Activated CD4-positive, alpha-beta T cell treated with anti-CD3 and anti-CD28 coated beads for 36 hours (primary cell): ENCODE results near the gene OMP. TPM values are rescaled to one million over a fixed set of nuclear protein-coding genes. Genes with fewer than 3 reads are reported as not detected.

Experiments used
- ATAC-seq: fragments of 200-7000 bp; cut with Tn5 transposase; one replicate; pipeline ENCODE4 v1.10.0; 2021; ENCODE audit warnings: mild to moderate bottlenecking, moderate library complexity
- CTCF ChIA-PET: fragments of 350-600 bp; sonication (Branson Sonifier 250); formaldehyde crosslinking; loops from one replicate; lab custom pipeline; 2021; ENCODE audit warnings: antibody characterized with exemption; lab: Charles Lee
- POLR2A ChIA-PET: fragments of 350-600 bp; sonication (Branson Sonifier 250); formaldehyde crosslinking; loops from one replicate; lab custom pipeline; 2021; ENCODE audit warnings: antibody characterized with exemption, inconsistent platforms; lab: Charles Lee
- DNase-seq: peaks from one replicate; pipeline ENCODE4 v3.0.0-alpha.2; 2020
- H3K27ac Mint-ChIP-seq: one replicate; pipeline ENCODE4 v1.8.0; 2021; ENCODE audit warnings: mixed read lengths
- H3K27me3 Mint-ChIP-seq: one replicate; pipeline ENCODE4 v1.8.0; 2021; ENCODE audit warnings: mixed read lengths
- H3K36me3 Mint-ChIP-seq: one replicate; pipeline ENCODE4 v1.8.0; 2021; ENCODE audit warnings: low read depth, mixed read lengths
- H3K4me1 Mint-ChIP-seq: one replicate; pipeline ENCODE4 v1.8.0; 2021; ENCODE audit warnings: mixed read lengths
- H3K4me3 Mint-ChIP-seq: one replicate; pipeline ENCODE4 v1.8.0; 2021; ENCODE audit warnings: mild to moderate bottlenecking, moderate library complexity, mixed read lengths
- H3K9me3 Mint-ChIP-seq: one replicate; pipeline ENCODE4 v1.8.0; 2021; ENCODE audit warnings: low read depth, mixed read lengths
- intact Hi-C, 2 experiments: fragments of 100-400 bp; cut with DNase I in 1 of 2; cut with micrococcal nuclease in 1 of 2; formaldehyde crosslinking; loops; one replicate each; pipeline versions ENCODE4 v1.14.2 to v1.15.1; 2022 to 2024; cut with DNase I, micrococcal nuclease
- total RNA-seq, 2 experiments: library from RNA; stranded (reverse); gene quantifications; one replicate each; pipeline ENCODE4 v1.2.3, GENCODE V29; 2021

The OMP gene
- total RNA-seq, 2 experiments from 2014 or later = not detected

- ChIA-PET POLR2A (no interaction called here), CTCF (interaction anchor here (1.1 kb wide), 1 partner anchor 17 kb away, joined by 4 read pairs; no protein-coding TSS in a partner anchor)
- ATAC-seq (no peak), DNase-seq (no peak)
- Mint-ChIP-seq H3K9me3 (no peaks in the 10 kb centered on the region), H3K4me3 (no peak overlapping the region), H3K4me1 (peaks cover 10% of the 10 kb centered on the region), H3K27ac (no peak overlapping the region), H3K27me3 (peaks cover 5% of the 10 kb centered on the region), H3K36me3 (no peaks in the 10 kb centered on the region)
- intact Hi-C loops = no loop called here
Observed at GRCh38 chr11:77144196-77144856, 41.7 kb downstream of the OMP start.

- DNase-seq = no peak
- CTCF ChIA-PET = interaction anchor here (0.6 to 1.0 kb wide), 3 partner anchors 266 to 1072 kb away, joined by 3 to 4 read pairs (median 3); no protein-coding TSS in a partner anchor
Observed at GRCh38 chr11:77144857-77145428, 42.3 kb downstream of the OMP start.

DNA sequence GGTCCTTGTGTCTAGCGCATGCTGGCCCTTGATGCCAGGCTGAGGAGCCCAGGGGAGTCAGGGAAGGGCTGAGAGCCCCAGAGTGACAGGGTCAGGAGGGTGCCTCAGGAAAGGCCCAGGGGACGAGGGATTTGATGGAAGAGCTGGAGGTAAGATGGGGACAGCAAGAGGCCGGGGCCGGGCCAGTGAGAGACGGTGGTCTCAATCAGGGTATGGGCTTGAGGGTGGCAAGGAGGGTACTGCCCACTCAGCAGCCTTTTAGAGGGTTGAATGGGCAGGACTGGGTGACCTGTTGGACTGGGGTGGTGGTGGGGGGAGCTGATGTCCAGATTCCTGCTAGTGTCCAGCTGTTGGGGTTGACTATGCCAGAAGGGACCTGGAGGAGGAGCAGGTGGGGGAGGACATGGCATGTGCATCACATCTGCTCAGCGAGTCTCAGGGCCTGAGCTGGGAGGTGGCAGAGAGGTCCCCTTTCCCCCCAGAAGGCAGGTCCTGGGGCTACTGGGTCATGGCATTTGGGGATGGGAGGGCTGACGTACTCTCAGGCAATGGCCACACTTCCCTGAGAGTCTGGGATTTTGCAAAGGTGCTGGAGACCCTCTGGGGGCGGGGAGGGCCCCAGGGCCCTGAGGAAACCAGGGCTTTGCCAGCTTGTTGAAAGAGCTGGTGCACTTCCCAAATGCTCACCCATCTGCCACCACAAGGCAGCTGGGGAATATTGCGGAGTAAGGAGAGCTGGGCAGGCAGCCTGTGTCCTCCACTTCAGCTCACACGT is 43.8 kb downstream of the OMP start:
- CTCF ChIA-PET = interaction anchor here (1.7 kb wide), 1 partner anchor 19 kb away, joined by 9 read pairs; no protein-coding TSS in a partner anchor
- no peaks in the 10 kb centered on the region for H3K9me3 Mint-ChIP-seq
- POLR2A ChIA-PET = no interaction called here
- no peak for ATAC-seq
- H3K27ac Mint-ChIP-seq = no peak overlapping the region
- H3K36me3 Mint-ChIP-seq = no peaks in the 10 kb centered on the region
- H3K27me3 Mint-ChIP-seq = peaks cover 3% of the 10 kb centered on the region
- H3K4me3 Mint-ChIP-seq = no peak overlapping the region
- peaks cover 12% of the 10 kb centered on the region for H3K4me1 Mint-ChIP-seq
- intact Hi-C loops = no loop called here
- DNase-seq = no peak

More at GRCh38 chr11:77144857-77145428, 42.3 kb downstream of the OMP start:
- Mint-ChIP-seq H3K27ac (no peak overlapping the region), H3K27me3 (peaks cover 3% of the 10 kb centered on the region), H3K4me3 (no peak overlapping the region), H3K9me3 (no peaks in the 10 kb centered on the region), H3K36me3 (no peaks in the 10 kb centered on the region), H3K4me1 (peaks cover 10% of the 10 kb centered on the region)
- ATAC-seq = no peak
- intact Hi-C loops = no loop called here
- POLR2A ChIA-PET = no interaction called here

GRCh38 chr11:77147036-77147315 is 44.3 kb downstream of the OMP start:
- ATAC-seq = no peak
- CTCF ChIA-PET = interaction anchor here (0.7 to 1.7 kb wide), 2 partner anchors 20 to 41 kb away, joined by 3 to 9 read pairs; no protein-coding TSS in a partner anchor
- no peak for DNase-seq
- POLR2A ChIA-PET = no interaction called here
- no peaks in the 10 kb centered on the region for H3K9me3 Mint-ChIP-seq
- H3K27ac Mint-ChIP-seq = no peak overlapping the region
- no peaks in the 10 kb centered on the region for H3K36me3 Mint-ChIP-seq
- intact Hi-C loops = no loop called here
- H3K4me3 Mint-ChIP-seq = no peak overlapping the region
- H3K4me1 Mint-ChIP-seq = peaks cover 16% of the 10 kb centered on the region
- H3K27me3 Mint-ChIP-seq = peaks cover 3% of the 10 kb centered on the region

GRCh38 chr11:77147668-77148321 is 45.2 kb downstream of the OMP start:
- Mint-ChIP-seq H3K36me3 (no peaks in the 10 kb centered on the region), H3K4me3 (peak overlapping the region; percentile 40), H3K27me3 (peaks cover 3% of the 10 kb centered on the region), H3K27ac (peak overlapping the region; percentile 16), H3K9me3 (no peaks in the 10 kb centered on the region), H3K4me1 (peaks cover 20% of the 10 kb centered on the region)
- CTCF ChIA-PET = interaction anchor here (0.7 to 1.7 kb wide), 2 partner anchors 21 to 40 kb away, joined by 3 to 9 read pairs; no protein-coding TSS in a partner anchor
- intact Hi-C loops = no loop called here
- POLR2A ChIA-PET = no interaction called here
- peak; percentile 23 for ATAC-seq
- DNase-seq = peak; percentile 45

DNA sequence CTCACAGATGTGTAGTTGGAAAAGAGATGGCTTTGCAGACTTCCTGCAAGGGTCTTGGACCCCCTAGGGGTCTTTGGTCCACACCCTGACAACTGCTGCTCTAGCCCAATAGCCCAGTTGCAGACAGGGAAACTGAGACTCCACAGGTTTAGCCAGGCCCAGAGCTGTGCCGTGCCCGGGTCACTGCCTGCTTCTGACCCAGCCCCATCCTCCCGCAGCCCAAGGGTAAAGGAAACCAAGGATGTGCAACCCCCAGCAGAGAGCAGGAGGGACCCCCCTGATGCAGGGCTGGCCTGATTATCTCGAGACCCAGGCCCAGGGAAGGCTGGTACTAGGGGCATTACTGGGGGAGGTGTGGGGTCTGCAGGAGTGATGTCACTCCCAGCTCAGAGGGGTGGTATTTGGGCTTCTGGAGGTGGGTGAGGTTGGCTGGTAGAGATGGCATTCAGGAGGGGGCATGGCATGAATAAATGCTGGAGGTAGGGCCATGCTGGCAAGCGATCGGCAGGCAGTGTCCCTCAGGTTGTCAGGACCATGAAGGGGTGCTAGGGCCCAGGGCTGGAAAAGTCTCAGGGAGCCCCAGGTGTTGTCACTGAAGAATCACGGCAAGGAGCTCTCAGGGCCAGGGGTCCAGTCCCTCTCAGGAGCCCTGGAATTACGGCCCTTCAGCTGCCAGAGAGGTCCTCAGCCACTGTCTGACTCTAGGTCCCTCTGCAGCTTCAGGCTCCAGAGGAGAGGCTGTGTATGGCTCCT is 46.5 kb downstream of the OMP start:
- POLR2A ChIA-PET = no interaction called here
- DNase-seq = no peak
- H3K27me3 Mint-ChIP-seq = peaks cover 3% of the 10 kb centered on the region
- CTCF ChIA-PET = interaction anchor here (0.5 to 1.0 kb wide), 3 partner anchors 39 to 694 kb away, joined by 3 read pairs; no protein-coding TSS in a partner anchor
- ATAC-seq = no peak
- no peaks in the 10 kb centered on the region for H3K9me3 Mint-ChIP-seq
- H3K4me1 Mint-ChIP-seq = peaks cover 30% of the 10 kb centered on the region
- no peak overlapping the region for H3K4me3 Mint-ChIP-seq
- H3K27ac Mint-ChIP-seq = no peak overlapping the region
- H3K36me3 Mint-ChIP-seq = no peaks in the 10 kb centered on the region
- intact Hi-C loops = no loop called here

DNA sequence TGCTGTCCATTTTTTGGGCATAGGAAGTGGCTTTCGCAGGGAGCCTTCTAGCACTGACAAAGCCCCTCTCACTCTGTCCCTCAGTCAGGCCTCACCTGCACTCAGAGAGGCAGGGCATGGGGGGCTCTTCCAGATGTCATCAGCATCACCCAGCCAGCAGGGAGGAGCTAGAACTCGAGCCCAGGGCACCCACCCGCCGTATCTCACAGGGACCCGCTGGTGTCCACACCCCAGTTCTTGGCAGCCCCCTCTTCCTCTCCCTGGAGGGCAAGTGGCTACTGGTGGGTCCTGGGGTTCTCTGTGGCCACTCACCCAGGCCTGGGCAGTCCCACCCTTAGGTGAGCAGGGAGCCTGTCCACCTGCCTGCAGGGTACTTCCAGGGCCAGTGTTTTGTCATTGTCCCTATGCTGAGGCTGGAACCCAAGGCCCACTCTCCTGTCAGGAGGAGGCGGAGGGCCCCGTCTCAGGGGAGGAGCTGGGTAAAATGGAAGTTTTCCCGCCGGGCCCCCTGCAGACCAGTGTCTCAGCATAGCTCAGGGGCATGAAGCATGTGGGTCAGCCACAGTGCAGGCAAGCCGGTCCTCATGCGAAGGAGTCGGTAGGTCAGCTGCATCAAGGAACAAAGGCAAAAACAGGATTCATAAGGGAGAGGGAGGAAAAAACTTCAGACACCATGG is 47.2 kb downstream of the OMP start:
- ChIA-PET POLR2A (no interaction called here), CTCF (interaction anchor here (0.5 to 1.0 kb wide), 3 partner anchors 38 to 694 kb away, joined by 3 read pairs; no protein-coding TSS in a partner anchor)
- ATAC-seq = no peak
- Mint-ChIP-seq H3K9me3 (no peaks in the 10 kb centered on the region), H3K4me1 (peaks cover 30% of the 10 kb centered on the region), H3K27me3 (peaks cover 3% of the 10 kb centered on the region), H3K27ac (no peak overlapping the region), H3K4me3 (no peak overlapping the region), H3K36me3 (no peaks in the 10 kb centered on the region)
- DNase-seq = no peak
- intact Hi-C loops = no loop called here

GRCh38 chr11:77150836-77151235 is 48.2 kb downstream of the OMP start:
- no peak overlapping the region for H3K4me3 Mint-ChIP-seq
- no peak for DNase-seq
- H3K36me3 Mint-ChIP-seq = no peaks in the 10 kb centered on the region
- no peaks in the 10 kb centered on the region for H3K9me3 Mint-ChIP-seq
- no peak overlapping the region for H3K27ac Mint-ChIP-seq
- ChIA-PET CTCF (interaction anchor here (0.6 to 0.7 kb wide), 2 partner anchors 41 to 215 kb away, joined by 3 read pairs; no protein-coding TSS in a partner anchor), POLR2A (no interaction called here)
- peaks cover 3% of the 10 kb centered on the region for H3K27me3 Mint-ChIP-seq
- intact Hi-C loops = no loop called here
- peaks cover 30% of the 10 kb centered on the region for H3K4me1 Mint-ChIP-seq
- ATAC-seq = no peak

DNA sequence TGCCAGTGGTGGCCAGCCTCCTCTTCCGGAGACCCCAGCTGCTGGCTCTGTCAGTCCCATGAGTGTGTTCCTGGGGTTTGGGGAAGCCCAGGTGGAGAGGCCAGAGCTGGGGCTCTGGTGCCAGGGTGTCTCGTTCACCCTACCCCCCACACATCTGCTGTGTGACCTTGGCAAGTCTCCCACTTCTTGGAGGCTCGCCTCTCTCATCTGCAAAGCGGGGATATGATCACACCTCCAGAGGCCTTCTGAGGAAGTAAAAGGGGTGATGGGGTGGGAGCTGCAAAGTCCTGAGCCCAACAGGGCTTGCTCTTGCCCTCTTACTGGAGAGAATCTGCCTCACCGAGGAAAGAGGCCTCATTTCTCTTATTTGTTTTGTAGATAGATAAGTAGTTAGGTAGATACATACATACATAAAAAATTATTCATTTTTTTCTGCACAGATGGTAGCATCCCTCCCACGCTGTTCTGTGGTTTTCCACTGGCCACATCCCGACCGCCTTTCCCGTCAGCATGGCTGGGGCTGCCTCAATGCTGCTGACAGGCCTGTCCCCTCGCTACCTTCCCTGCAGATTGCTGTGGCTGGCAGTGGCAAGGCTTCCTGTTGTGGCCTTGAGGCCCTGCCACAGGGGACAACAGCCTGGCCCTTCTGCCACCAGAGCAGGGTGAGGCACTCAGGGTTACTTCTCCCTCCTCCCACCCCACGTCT is 49.3 kb downstream of the OMP start:
- Mint-ChIP-seq H3K36me3 (no peaks in the 10 kb centered on the region), H3K4me3 (no peak overlapping the region), H3K9me3 (no peaks in the 10 kb centered on the region), H3K27ac (peak overlapping the region; percentile 58), H3K4me1 (peaks cover 30% of the 10 kb centered on the region), H3K27me3 (peaks cover 3% of the 10 kb centered on the region)
- peak; percentile 86 for ATAC-seq
- ChIA-PET POLR2A (interaction anchor here (0.6 kb wide), 1 partner anchor 34 kb away, joined by 3 read pairs; no protein-coding TSS in a partner anchor), CTCF (interaction anchor here (0.6 kb wide), 2 partner anchors 19 to 119 kb away, joined by 3 read pairs; no protein-coding TSS in a partner anchor)
- intact Hi-C loops = no loop called here
- DNase-seq = peak; percentile 85

DNA sequence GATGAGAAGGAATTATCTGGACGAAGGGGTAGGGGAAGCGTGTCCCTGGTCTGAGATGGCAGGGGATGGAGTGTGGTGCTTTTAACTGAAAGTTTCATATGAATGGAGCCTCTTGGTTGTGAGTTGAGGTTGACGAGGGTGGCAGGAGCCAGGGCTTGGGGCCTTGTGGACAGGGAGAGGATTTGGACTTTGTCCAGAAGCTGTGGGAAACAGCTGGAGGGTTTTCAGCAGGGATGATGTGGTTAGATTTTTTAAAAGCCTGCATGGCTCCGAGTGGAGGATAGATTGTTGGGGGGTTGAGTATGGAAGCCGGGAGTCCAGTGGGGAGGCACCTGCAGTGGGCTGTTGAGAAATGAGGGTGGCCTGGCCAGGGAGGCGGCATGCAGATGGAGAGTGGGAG is 50.2 kb downstream of the OMP start:
- Mint-ChIP-seq H3K4me3 (no peak overlapping the region), H3K36me3 (no peaks in the 10 kb centered on the region), H3K9me3 (no peaks in the 10 kb centered on the region), H3K4me1 (peaks cover 30% of the 10 kb centered on the region), H3K27me3 (peaks cover 1% of the 10 kb centered on the region), H3K27ac (peak overlapping the region; percentile 56)
- intact Hi-C loops = no loop called here
- POLR2A ChIA-PET = no interaction called here
- DNase-seq (no peak), ATAC-seq (no peak)
- CTCF ChIA-PET = interaction anchor here (1.3 kb wide), 1 partner anchor 26 kb away, joined by 4 read pairs; no protein-coding TSS in a partner anchor
